Ammon's horn (tissue), 1 donor: ENCODE results near the gene COA7.
"Not testable (repeated sequence)": the region's sequence is repeated elsewhere in the genome, so short reads cannot be mapped to it uniquely, and the experiment has no call there.

ENCODE experiments used
- DNase-seq: peaks from one replicate; pipeline ENCODE4 v3.0.0-alpha.2; 2016; ENCODE audit warnings: low spot score

Gene COA7

GRCh38 chr1:52706136-52706670 is 8.1 kb upstream of the COA7 start:
- DNase-seq: no peak

- peak; percentile 98 for DNase-seq
These were observed 5.0 kb upstream of the COA7 start for GRCh38 chr1:52702886-52703787.

- DNase-seq: no peak
These were observed 2.5 kb downstream of the COA7 start for GRCh38 chr1:52695627-52696026.

GRCh38 chr1:52693843-52694242 is 4.3 kb downstream of the COA7 start:
- DNase-seq: no peak

GRCh38 chr1:52693351-52693750 is 4.8 kb downstream of the COA7 start:
- DNase-seq: not testable (repeated sequence)

- DNase-seq: no peak
These were observed 5.5 kb downstream of the COA7 start for GRCh38 chr1:52692697-52693096.

GRCh38 chr1:52691821-52692220 is 6.3 kb downstream of the COA7 start:
- DNase-seq: no peak

- DNase-seq: no peak
These were observed 11.3 kb downstream of the COA7 start for GRCh38 chr1:52686830-52687229.

GRCh38 chr1:52686261-52686751 is 11.8 kb downstream of the COA7 start:
- DNase-seq: peak; percentile 77

GRCh38 chr1:52684545-52684944 is 13.6 kb downstream of the COA7 start:
- no peak for DNase-seq

- no peak for DNase-seq
These were observed 14.7 kb downstream of the COA7 start for GRCh38 chr1:52683367-52683940.

- DNase-seq: no peak
These were observed 17.0 kb downstream of the COA7 start for GRCh38 chr1:52681136-52681535.

GRCh38 chr1:52680353-52680752 is 17.8 kb downstream of the COA7 start:
- DNase-seq: no peak

GRCh38 chr1:52679498-52679897 is 18.6 kb downstream of the COA7 start:
- no peak for DNase-seq

GRCh38 chr1:52679048-52679447 is 19.1 kb downstream of the COA7 start:
- no peak for DNase-seq

GRCh38 chr1:52677076-52677806 is 20.9 kb downstream of the COA7 start:
- DNase-seq: peak; percentile 27

GRCh38 chr1:52676249-52676903 is 21.8 kb downstream of the COA7 start:
- DNase-seq: peak; percentile 68

- no peak for DNase-seq
These were observed 23.4 kb downstream of the COA7 start for GRCh38 chr1:52674497-52675384.

- no peak for DNase-seq
These were observed 24.6 kb downstream of the COA7 start for GRCh38 chr1:52673513-52673912.

- peak; percentile 33 for DNase-seq
These were observed 25.2 kb downstream of the COA7 start for GRCh38 chr1:52672946-52673345.

GRCh38 chr1:52670604-52671003 is 27.5 kb downstream of the COA7 start:
- DNase-seq: no peak
